ENCODE results near the gene PHAF1.
A peak's percentile ranks its signal among the peaks of the same experiment; 100 is the strongest.

The PHAF1 gene

DNA sequence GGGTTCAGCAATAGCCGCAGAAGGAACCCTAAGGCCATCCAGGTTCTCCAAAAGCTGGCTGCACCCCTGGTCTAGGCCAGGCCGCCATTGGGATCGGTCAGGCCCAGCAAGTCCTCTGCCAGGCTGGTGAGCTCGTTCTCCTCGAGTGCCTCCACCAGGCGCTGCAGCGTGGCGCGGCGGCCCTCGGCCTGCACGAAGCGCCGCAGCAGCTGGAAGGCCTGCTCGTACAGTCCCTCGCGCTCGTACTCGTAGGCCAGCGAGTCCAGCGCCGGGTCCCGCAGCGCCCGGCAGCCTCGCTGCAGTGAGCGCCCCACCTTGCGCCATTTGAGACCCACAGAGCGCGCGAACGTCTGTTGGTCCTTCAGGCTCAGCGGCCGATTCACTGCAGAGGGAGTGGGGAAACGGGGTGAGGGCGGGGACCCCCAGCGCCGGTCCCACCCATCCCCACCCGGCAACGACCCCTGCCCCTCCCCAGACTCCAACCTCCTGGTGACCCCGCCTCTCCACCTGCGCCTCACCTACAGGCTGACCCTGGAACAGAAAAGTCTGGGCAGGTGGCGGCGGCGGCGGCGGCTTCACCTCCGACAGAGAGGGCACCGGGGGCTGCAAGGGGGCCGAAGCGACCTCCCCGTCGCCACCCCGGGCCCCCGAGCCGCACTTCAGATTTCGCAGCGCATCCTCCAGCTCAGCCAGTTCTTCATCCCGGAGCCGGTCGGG lies 45.0 kb downstream of the PHAF1 start:
- no peaks in the 10 kb centered on the region for H3K36me3 ChIP-seq (ENCODE audit: control insufficient read depth in 2 of 2, insufficient read depth in 2 of 2, low read length in 2 of 2)
- peak overlapping the region in 1 of 2 donors; percentile 61 for H3K4me3 ChIP-seq (ENCODE audit: low read length in 2 of 2)
- no peak overlapping the region for H3K27ac ChIP-seq (ENCODE audit: low read length)
- H3K9ac ChIP-seq (ENCODE audit: low read length in 2 of 2): no peak overlapping the region
- no peaks in the 10 kb centered on the region for H3K9me3 ChIP-seq (ENCODE audit: control insufficient read depth in 2 of 2, low read length in 2 of 2)
- peaks cover 2 to 17% of the 10 kb centered on the region in 2 donors for H3K27me3 ChIP-seq (ENCODE audit: control insufficient read depth in 1 of 2, insufficient read depth in 2 of 2, low read length in 2 of 2)
- peaks cover 36% of the 10 kb centered on the region for H3K4me1 ChIP-seq (ENCODE audit: control insufficient read depth, insufficient read depth, low read length)

DNA sequence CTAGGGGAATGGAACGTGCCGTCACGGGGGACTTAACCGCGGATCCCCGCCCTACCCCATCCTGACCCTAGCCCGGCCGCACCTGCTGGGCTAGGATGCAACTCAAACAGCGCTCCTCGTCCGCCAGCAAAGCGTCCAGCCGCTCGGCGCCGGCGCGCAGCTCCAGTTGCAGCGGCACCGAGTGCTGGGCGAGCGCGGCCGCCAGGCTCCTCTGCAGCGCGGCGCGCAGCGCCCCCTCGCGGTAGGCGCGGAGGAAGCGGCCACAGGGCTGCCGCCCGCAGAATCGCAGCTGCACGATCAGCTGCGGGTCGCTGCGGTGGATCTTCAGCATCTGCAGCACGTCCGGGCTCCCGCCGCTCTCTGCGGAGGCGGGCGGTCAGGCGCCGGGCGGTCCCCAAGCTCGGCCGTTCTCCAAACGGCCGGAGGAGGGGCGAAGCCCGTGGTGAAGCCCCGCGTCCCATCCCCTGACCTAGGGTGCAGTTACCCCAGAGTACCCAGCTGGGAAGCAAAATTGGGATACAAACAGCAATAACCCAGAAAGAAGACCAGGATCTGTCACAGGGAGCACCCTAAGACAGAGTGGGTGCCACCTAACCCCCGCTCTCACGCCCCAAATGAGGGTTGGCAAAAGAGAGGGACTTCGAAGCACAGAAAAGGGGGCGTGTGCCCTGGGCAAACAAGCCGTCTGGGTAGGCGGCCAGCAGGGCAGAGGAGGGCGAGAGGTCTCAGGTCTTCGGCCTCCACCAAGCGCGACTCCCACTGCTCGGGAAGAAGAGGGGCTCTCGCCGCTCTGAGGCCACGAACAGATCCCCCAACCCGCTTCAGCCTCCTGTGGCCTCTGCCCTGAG lies 45.8 kb downstream of the PHAF1 start:
- Histone ChIP-seq H3K9me3 (ENCODE audit: control insufficient read depth in 2 of 2, low read length in 2 of 2) (no peaks in the 10 kb centered on the region), H3K4me1 (ENCODE audit: control insufficient read depth, insufficient read depth, low read length) (peaks cover 42% of the 10 kb centered on the region), H3K27ac (ENCODE audit: low read length) (no peak overlapping the region), H3K9ac (ENCODE audit: low read length in 2 of 2) (no peak overlapping the region), H3K36me3 (ENCODE audit: control insufficient read depth in 2 of 2, insufficient read depth in 2 of 2, low read length in 2 of 2) (no peaks in the 10 kb centered on the region), H3K4me3 (ENCODE audit: low read length in 2 of 2) (peak overlapping the region in 1 of 2 donors; percentile 61), H3K27me3 (ENCODE audit: control insufficient read depth in 1 of 2, insufficient read depth in 2 of 2, low read length in 2 of 2) (peaks cover 2 to 19% of the 10 kb centered on the region in 2 donors)

DNA sequence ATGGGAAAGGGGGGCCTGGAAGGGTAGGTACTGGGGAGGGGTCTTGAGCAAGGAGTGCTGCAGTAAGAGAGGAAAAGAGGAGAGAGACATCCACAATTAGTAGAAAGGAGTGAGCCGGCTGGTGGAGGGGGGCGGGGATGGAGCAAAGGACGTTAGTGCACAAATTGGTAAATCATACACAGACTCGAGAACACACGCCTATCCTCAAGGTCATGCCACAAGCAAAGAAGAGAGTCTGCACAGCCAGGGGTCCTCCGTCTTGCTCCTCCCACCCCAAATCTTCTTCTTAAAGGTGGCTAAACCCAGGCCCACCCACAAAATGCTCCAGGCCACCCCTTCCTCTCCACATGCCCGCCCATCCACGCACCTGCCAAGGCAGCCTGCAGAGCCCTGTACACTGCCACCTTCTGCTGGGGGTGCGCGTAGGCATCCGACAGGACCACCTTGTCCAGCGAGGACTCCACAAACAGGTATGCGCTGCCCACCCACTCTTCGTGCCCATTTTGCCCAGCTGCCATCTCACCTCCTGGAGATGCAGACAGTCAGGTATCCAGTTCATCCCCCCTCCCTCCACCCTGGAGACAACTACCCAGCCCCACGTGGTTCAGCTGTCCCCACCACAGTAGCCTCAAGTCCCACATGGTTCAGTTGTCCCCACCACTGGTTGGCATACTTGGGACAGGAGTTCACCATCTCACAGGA lies 46.6 kb downstream of the PHAF1 start:
- no peak overlapping the region for H3K27ac ChIP-seq (ENCODE audit: low read length)
- H3K9ac ChIP-seq (ENCODE audit: low read length in 2 of 2): no peak overlapping the region
- peaks cover 4 to 27% of the 10 kb centered on the region in 2 donors for H3K27me3 ChIP-seq (ENCODE audit: control insufficient read depth in 1 of 2, insufficient read depth in 2 of 2, low read length in 2 of 2)
- H3K4me1 ChIP-seq (ENCODE audit: control insufficient read depth, insufficient read depth, low read length): peaks cover 40% of the 10 kb centered on the region
- no peaks in the 10 kb centered on the region for H3K36me3 ChIP-seq (ENCODE audit: control insufficient read depth in 2 of 2, insufficient read depth in 2 of 2, low read length in 2 of 2)
- H3K9me3 ChIP-seq (ENCODE audit: control insufficient read depth in 2 of 2, low read length in 2 of 2): no peaks in the 10 kb centered on the region
- no peak overlapping the region for H3K4me3 ChIP-seq (ENCODE audit: low read length in 2 of 2)

DNA sequence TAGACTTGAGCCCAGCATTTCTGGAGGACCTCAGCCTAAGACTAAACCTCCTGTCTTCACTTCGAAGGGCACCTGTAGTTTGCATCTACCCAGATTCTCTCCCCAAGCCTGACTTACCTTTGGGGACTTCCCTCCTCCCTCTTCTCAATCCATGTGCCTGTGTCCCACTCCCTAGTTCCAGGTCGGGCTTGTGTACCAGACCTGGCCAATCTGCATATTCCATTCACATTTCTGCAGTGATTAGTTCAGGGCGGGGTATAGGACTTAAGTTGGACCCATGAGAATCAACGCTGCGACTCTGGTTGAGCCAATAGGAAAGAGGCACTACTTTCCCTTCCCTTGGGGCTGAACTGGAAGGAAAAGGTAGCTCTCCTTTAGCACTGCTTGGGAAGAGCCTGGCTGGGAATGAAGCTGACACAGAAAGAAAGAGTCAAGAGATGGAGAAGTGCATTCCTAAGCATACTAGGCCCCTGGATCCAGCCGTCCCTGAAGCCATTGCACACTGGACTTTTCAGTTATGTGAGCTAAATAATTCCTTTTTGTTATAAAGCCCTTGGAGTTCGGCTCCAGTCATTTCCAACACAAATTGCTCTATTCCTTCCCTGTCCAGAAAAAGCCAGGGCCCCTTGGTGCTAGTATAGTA lies 47.5 kb downstream of the PHAF1 start:
- no peaks in the 10 kb centered on the region for H3K36me3 ChIP-seq (ENCODE audit: control insufficient read depth in 2 of 2, insufficient read depth in 2 of 2, low read length in 2 of 2)
- H3K9me3 ChIP-seq (ENCODE audit: control insufficient read depth in 2 of 2, low read length in 2 of 2): no peaks in the 10 kb centered on the region
- H3K27me3 ChIP-seq (ENCODE audit: control insufficient read depth in 1 of 2, insufficient read depth in 2 of 2, low read length in 2 of 2): peaks cover 7 to 34% of the 10 kb centered on the region in 2 donors
- no peak overlapping the region for H3K4me3 ChIP-seq (ENCODE audit: low read length in 2 of 2)
- H3K4me1 ChIP-seq (ENCODE audit: control insufficient read depth, insufficient read depth, low read length): peaks cover 43% of the 10 kb centered on the region
- H3K27ac ChIP-seq (ENCODE audit: low read length): no peak overlapping the region
- H3K9ac ChIP-seq (ENCODE audit: low read length in 2 of 2): no peak overlapping the region

DNA sequence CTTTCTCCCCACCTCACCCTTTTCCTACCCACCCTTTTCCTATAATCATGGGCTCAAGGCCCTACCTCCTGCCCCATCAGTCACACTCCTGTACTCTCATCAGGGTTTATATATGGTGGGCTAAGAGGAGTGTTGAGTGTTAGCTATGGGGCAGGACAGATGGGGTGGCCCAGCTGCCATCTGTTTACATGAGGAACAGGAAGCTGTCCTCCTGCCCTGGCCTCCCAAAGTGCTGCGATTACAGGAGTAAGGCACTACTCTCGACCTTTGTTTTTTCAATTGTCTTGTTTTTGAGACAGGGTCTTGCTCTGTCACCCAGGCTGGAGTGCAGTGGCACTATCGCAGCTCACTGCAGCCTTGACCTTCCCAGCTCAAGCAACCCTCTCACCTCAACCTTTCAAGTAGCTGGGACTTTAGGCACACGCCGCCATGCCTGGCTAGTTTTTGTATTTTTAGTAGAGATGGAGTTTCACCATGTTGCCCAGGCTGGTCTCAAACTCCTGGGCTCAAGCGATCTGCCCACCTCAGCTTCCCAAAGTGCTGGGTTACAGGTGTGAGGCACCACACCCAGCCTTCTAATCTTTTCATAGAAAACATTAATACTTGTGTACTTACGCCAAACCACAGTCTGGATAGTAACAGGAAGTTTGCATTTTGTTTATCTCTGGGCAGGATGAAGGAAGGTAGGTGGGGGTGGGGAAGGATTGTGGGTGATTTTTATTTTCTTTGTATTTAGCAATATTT lies 48.3 kb downstream of the PHAF1 start:
- no peaks in the 10 kb centered on the region for H3K9me3 ChIP-seq (ENCODE audit: control insufficient read depth in 2 of 2, low read length in 2 of 2)
- H3K4me3 ChIP-seq (ENCODE audit: low read length in 2 of 2): no peak overlapping the region
- H3K36me3 ChIP-seq (ENCODE audit: control insufficient read depth in 2 of 2, insufficient read depth in 2 of 2, low read length in 2 of 2): no peaks in the 10 kb centered on the region
- H3K27me3 ChIP-seq (ENCODE audit: control insufficient read depth in 1 of 2, insufficient read depth in 2 of 2, low read length in 2 of 2): peaks cover 10 to 41% of the 10 kb centered on the region in 2 donors
- H3K27ac ChIP-seq (ENCODE audit: low read length): no peak overlapping the region
- H3K4me1 ChIP-seq (ENCODE audit: control insufficient read depth, insufficient read depth, low read length): peaks cover 51% of the 10 kb centered on the region
- no peak overlapping the region for H3K9ac ChIP-seq (ENCODE audit: low read length in 2 of 2)

DNA sequence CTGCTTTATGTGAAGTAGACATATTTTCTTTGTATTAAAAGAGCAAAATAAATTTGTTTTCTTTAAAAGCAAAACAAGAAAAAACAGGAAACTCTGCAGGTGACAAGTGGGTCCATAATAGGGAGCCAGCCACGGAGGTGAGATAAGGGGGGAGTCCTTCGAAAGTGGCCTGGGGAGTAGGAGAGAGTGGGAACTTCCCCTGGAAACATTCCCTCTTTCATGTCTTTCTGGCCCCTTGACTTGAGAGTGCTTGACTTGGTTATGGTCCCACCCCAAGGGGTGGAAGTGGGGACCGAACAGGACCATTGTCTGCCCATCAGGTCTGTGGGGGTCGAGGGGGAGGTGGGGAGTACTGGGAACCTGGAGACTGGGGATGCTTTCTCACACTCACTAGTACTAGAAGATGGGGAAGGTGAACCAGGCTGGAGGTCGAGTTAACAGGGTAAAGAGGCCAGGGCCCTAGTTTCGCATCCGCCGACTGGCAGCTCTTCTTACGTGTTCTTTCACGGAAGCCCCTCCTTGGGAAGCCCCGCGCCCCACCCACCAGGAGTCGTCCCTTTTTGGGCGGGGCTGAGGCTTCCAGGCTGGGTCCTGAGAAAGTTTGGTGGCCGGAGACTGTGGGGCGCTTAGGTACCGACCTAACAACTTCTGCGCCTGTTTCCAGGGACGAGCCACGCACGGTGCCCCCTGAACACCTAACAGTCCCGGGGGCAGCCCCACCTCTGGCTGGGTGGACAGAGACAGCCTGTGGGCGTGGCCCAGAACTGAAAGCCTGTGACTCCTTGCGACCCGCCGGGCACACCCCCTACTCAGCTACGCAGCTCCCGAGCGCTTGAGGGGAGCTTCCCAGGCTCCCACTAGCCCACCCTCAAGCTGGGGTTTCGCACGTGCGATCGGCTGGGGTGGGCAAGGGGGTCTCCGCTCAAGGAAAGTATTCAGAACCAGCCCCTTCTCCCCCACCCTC lies 49.2 kb downstream of the PHAF1 start:
- Histone ChIP-seq H3K9me3 (ENCODE audit: control insufficient read depth in 2 of 2, low read length in 2 of 2) (no peaks in the 10 kb centered on the region), H3K9ac (ENCODE audit: low read length in 2 of 2) (peak overlapping the region; percentile 55 to 72), H3K4me1 (ENCODE audit: control insufficient read depth, insufficient read depth, low read length) (peaks cover 60% of the 10 kb centered on the region), H3K27ac (ENCODE audit: low read length) (no peak overlapping the region), H3K36me3 (ENCODE audit: control insufficient read depth in 2 of 2, insufficient read depth in 2 of 2, low read length in 2 of 2) (no peaks in the 10 kb centered on the region), H3K27me3 (ENCODE audit: control insufficient read depth in 1 of 2, insufficient read depth in 2 of 2, low read length in 2 of 2) (peaks cover 9 to 47% of the 10 kb centered on the region in 2 donors), H3K4me3 (ENCODE audit: low read length in 2 of 2) (peak overlapping the region; percentile 82 to 87)

DNA sequence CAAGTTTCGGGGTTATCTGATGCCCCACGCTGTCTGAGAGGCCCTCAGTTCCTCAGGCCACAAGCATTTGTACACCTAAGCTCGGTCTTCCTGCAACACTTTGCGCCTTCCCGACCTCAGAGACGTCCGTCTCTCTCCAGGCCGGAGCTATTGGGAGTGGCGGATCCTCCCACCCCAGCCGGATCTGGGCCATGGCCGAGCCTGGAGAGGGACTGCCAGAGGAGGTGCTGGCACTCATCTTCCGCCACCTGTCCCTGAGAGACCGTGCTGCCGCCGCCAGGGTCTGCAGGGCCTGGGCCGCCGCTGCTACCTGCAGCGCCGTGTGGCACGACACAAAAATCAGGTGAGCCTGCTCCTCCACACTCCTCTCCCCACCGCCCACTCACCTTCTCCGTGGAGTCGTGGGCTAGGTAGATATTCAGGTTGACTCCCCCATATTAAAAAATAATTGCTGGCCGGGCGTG lies 51.9 kb downstream of the PHAF1 start:
- Histone ChIP-seq H3K9me3 (ENCODE audit: control insufficient read depth in 2 of 2, low read length in 2 of 2) (no peaks in the 10 kb centered on the region), H3K36me3 (ENCODE audit: control insufficient read depth in 2 of 2, insufficient read depth in 2 of 2, low read length in 2 of 2) (no peaks in the 10 kb centered on the region), H3K9ac (ENCODE audit: low read length in 2 of 2) (no peak overlapping the region), H3K4me3 (ENCODE audit: low read length in 2 of 2) (peak overlapping the region; percentile 82 to 87), H3K4me1 (ENCODE audit: control insufficient read depth, insufficient read depth, low read length) (peaks cover 64% of the 10 kb centered on the region), H3K27me3 (ENCODE audit: control insufficient read depth in 1 of 2, insufficient read depth in 2 of 2, low read length in 2 of 2) (peaks cover 15 to 54% of the 10 kb centered on the region in 2 donors), H3K27ac (ENCODE audit: low read length) (no peak overlapping the region)

DNA sequence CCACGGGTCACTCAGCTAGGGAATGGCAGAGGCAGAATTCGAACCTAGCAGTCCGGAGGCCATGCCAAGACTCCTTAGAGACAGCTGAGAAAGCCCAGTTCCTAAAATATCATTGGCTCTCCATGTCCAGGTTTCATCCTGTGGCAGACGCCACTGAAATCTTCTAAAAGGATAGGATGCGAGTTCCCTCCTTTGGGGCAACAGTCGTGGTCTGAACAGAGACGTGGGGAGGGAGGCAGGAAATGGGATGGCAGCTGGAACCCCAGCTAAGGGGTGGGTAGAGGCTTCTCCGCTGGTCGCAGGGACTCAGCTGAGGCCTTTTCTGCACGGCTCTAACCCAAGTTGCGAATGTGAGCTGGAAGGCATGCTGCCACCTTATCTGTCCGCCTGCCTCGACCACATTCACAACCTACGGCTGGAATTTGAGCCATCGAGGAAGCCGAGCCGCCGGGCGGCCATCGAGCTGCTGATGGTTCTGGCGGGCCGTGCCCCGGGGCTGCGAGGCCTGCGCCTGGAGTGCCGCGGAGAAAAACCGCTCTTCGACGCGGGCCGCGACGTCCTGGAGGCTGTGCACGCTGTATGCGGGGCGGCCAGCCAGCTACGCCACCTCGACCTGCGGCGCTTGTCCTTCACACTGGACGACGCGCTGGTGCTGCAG lies 52.9 kb downstream of the PHAF1 start:
- no peak overlapping the region for H3K9ac ChIP-seq (ENCODE audit: low read length in 2 of 2)
- no peaks in the 10 kb centered on the region for H3K9me3 ChIP-seq (ENCODE audit: control insufficient read depth in 2 of 2, low read length in 2 of 2)
- peaks cover 0 to 2% of the 10 kb centered on the region in 2 donors for H3K36me3 ChIP-seq (ENCODE audit: control insufficient read depth in 2 of 2, insufficient read depth in 2 of 2, low read length in 2 of 2)
- peak overlapping the region in 1 of 2 donors; percentile 72 for H3K4me3 ChIP-seq (ENCODE audit: low read length in 2 of 2)
- H3K27me3 ChIP-seq (ENCODE audit: control insufficient read depth in 1 of 2, insufficient read depth in 2 of 2, low read length in 2 of 2): peaks cover 15 to 54% of the 10 kb centered on the region in 2 donors
- H3K27ac ChIP-seq (ENCODE audit: low read length): peak overlapping the region; percentile 82
- peaks cover 65% of the 10 kb centered on the region for H3K4me1 ChIP-seq (ENCODE audit: control insufficient read depth, insufficient read depth, low read length)
